Mesenchymal stem cell (in vitro differentiated cells and primary cell): Measurements from ENCODE around the gene FAM107A.
A peak's percentile ranks its signal among the peaks of the same experiment; 100 is the strongest.

ENCODE experiments used
- DNase-seq: peaks from one replicate; pipeline ENCODE4 v3.0.0-alpha.2; 2013
- H2AFZ ChIP-seq: one replicate; pipeline ENCODE4 v1.6.1; 2013; ENCODE audit warnings: low read depth, mild to moderate bottlenecking, control low read depth, inconsistent platforms, low read length, moderate library complexity
- H2AK5ac ChIP-seq: 2 replicates; pipeline ENCODE4 v1.6.1; 2013; ENCODE audit warnings: low read length, moderate library complexity, mild to moderate bottlenecking, inconsistent platforms; ENCODE audit not compliant: severe bottlenecking
- H2BK120ac ChIP-seq: one replicate; pipeline ENCODE4 v1.6.1; 2013; ENCODE audit warnings: low read depth, mild to moderate bottlenecking, inconsistent platforms, low read length, moderate library complexity
- H2BK12ac ChIP-seq, 2 experiments: one replicate each; pipeline ENCODE4 v1.6.1; 2013; ENCODE audit warnings: inconsistent platforms in 2 of 2, low read length in 2 of 2, mild to moderate bottlenecking in 2 of 2, moderate library complexity in 2 of 2, control low read depth in 1 of 2
- H2BK15ac ChIP-seq: one replicate; pipeline ENCODE4 v1.6.1; 2013; ENCODE audit warnings: mild to moderate bottlenecking, low read depth, inconsistent platforms; ENCODE audit not compliant: poor library complexity, severe bottlenecking
- H2BK5ac ChIP-seq: 2 replicates; pipeline ENCODE4 v1.6.1; 2013; ENCODE audit warnings: low read depth, mild to moderate bottlenecking, low read length, control low read depth, inconsistent platforms; ENCODE audit not compliant: poor library complexity, severe bottlenecking
- H3K14ac ChIP-seq, 2 experiments: one replicate each; pipeline ENCODE4 v1.6.1; 2013; ENCODE audit warnings: inconsistent platforms in 2 of 2, low read length in 2 of 2, control low read depth in 1 of 2, mild to moderate bottlenecking in 1 of 2, moderate library complexity in 1 of 2
- H3K18ac ChIP-seq, 2 experiments: one replicate each; pipeline ENCODE4 v1.6.1; 2013; ENCODE audit warnings: inconsistent platforms in 2 of 2, low read length in 2 of 2, control low read depth in 1 of 2, low read depth in 1 of 2, mild to moderate bottlenecking in 1 of 2
- H3K23ac ChIP-seq, 2 experiments: one replicate each; pipeline ENCODE4 v1.6.1; 2013; ENCODE audit warnings: inconsistent platforms in 2 of 2, low read length in 2 of 2, mild to moderate bottlenecking in 2 of 2, moderate library complexity in 2 of 2, control low read depth in 1 of 2
- H3K27ac ChIP-seq: 2 replicates; pipeline ENCODE4 v1.5.1; 2013; ENCODE audit warnings: mild to moderate bottlenecking, moderate library complexity, low read length, control low read depth, inconsistent platforms; ENCODE audit not compliant: poor library complexity, severe bottlenecking
- H3K27me3 ChIP-seq, 2 experiments: 2 replicates each; pipeline versions ENCODE4 v1.6.1 to v1.7.0; 2013; ENCODE audit warnings: low read length in 2 of 2, mild to moderate bottlenecking in 2 of 2, moderate library complexity in 2 of 2, control low read depth in 1 of 2, inconsistent platforms in 1 of 2; ENCODE audit not compliant: control insufficient read depth in 1 of 2, insufficient read depth in 1 of 2
- H3K36me3 ChIP-seq, 2 experiments: 2 replicates each; pipeline versions ENCODE4 v1.6.1 to v1.7.0; 2013; ENCODE audit warnings: low read length in 2 of 2, control low read depth in 1 of 2, inconsistent platforms in 1 of 2, low read depth in 1 of 2, mild to moderate bottlenecking in 1 of 2; ENCODE audit not compliant: insufficient read depth in 2 of 2, control insufficient read depth in 1 of 2
- H3K4ac ChIP-seq, 2 experiments: one replicate each; pipeline ENCODE4 v1.6.1; 2013; ENCODE audit warnings: inconsistent platforms in 2 of 2, low read length in 2 of 2, mild to moderate bottlenecking in 2 of 2, moderate library complexity in 2 of 2, control low read depth in 1 of 2, low read depth in 1 of 2
- H3K4me1 ChIP-seq: 2 replicates; pipeline ENCODE4 v1.6.1; 2013; ENCODE audit warnings: low read depth, low read length, control low read depth; ENCODE audit not compliant: control insufficient read depth, insufficient read depth
- H3K4me2 ChIP-seq: 2 replicates; pipeline ENCODE4 v1.6.1; 2013; ENCODE audit warnings: low read length, mild to moderate bottlenecking, inconsistent platforms; ENCODE audit not compliant: poor library complexity, severe bottlenecking
- H3K4me3 ChIP-seq, 2 experiments: 2 replicates each; pipeline versions ENCODE4 v1.5.1 to v1.7.0; 2013; ENCODE audit warnings: low read length in 2 of 2, mild to moderate bottlenecking in 2 of 2, control low read depth in 1 of 2, low read depth in 1 of 2; ENCODE audit not compliant: insufficient read depth in 1 of 2
- H3K79me1 ChIP-seq: replicated peaks from 2 replicates; pipeline ENCODE4 v1.6.1; 2013; ENCODE audit warnings: mild to moderate bottlenecking, control low read depth, low read length, inconsistent platforms; ENCODE audit not compliant: poor library complexity, severe bottlenecking
- H3K9ac ChIP-seq: 2 replicates; pipeline ENCODE4 v1.7.0; 2013; ENCODE audit warnings: mild to moderate bottlenecking, low read length, moderate library complexity
- H3K9me3 ChIP-seq: 2 replicates; pipeline ENCODE4 v1.7.0; 2013; ENCODE audit warnings: mild to moderate bottlenecking, low read length; ENCODE audit not compliant: control insufficient read depth
- H4K8ac ChIP-seq: one replicate; pipeline ENCODE4 v1.6.1; 2013; ENCODE audit warnings: inconsistent platforms, mild to moderate bottlenecking, low read length, moderate library complexity
- H4K91ac ChIP-seq: one replicate; pipeline ENCODE4 v1.6.1; 2013; ENCODE audit warnings: mild to moderate bottlenecking, low read length, inconsistent platforms
- WGBS: methylation state at CpG from one replicate; pipeline ENCODE4 v1.1.7; 2013; ENCODE audit warnings: mixed read lengths; 5-methylcytosine and 5-hydroxymethylcytosine counted together

Gene FAM107A

DNA sequence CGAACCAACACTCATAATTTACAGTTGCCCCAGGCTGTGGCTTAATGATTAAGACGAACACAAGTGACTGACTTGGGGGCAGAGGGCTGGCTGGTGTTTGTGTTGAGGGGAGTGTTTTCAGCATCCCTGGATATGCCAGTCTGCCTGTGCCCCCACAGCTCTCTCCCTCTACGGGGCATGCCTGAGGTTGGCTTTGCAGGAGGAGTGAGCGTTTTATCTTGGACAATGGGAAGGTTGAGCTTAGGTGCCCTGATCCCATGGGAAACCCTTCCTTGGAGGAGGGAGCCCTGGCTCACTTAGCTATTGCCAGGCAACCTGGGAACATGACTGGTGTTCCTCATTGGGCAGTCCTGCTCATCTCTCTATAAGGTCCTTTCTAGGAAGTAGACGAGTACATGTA lies 17.6 kb downstream of the FAM107A start:
- WGBS, result 94% methylated on average over 4 of the region's 5 CpGs

DNA sequence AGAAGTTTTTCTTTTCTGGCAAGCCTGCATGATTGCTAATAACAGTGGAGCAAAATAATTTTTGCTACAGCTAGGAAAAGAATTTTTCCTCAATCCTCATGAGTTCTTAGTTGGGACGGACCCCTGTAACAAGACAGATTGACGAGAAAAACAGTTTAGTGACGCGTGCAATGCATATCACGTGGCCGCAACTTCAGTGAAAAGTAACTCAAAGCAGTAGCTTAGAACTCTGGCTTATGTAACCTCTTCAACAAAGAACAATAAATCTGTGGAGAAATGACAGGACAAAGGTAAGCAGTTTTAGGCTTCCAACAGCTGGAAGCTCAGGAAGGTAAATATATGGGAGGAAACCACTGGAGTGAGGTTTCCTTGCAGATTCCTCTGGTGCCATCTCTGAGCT lies 19.7 kb downstream of the FAM107A start:
- Histone ChIP-seq H3K4me3 (no peak overlapping the region), H4K8ac (no peak overlapping the region), H2BK12ac (no peak overlapping the region), H2BK15ac (no peak overlapping the region), H2AFZ (no peak overlapping the region), H3K14ac (no peak overlapping the region), H2AK5ac (no peak overlapping the region), H3K79me1 (no peaks in the 10 kb centered on the region), H3K9me3 (no peaks in the 10 kb centered on the region), H3K36me3 (no peaks in the 10 kb centered on the region), H3K27ac (no peak overlapping the region), H3K4me1 (peaks cover 3% of the 10 kb centered on the region), H3K23ac (no peak overlapping the region), H3K9ac (peak overlapping the region; percentile 4), H3K4ac (no peak overlapping the region), H2BK5ac (no peak overlapping the region), H3K27me3 (peaks cover 0 to 10% of the 10 kb centered on the region in 2 experiments), H3K4me2 (no peak overlapping the region), H4K91ac (no peak overlapping the region), H3K18ac (no peak overlapping the region), H2BK120ac (no peak overlapping the region)
- DNase-seq, result no peak
- WGBS, result 95% methylated on average over 6 of the region's 6 CpGs

More for the DNA sequence above, 17.6 kb downstream of the FAM107A start:
- no peak overlapping the region for H3K4ac ChIP-seq
- no peak overlapping the region for H4K8ac ChIP-seq
- no peak overlapping the region for H3K4me2 ChIP-seq
- H3K4me3 ChIP-seq, result no peak overlapping the region
- peak overlapping the region; percentile 0 for H2AK5ac ChIP-seq
- H3K14ac ChIP-seq, result no peak overlapping the region
- no peak overlapping the region for H3K23ac ChIP-seq
- H3K27ac ChIP-seq, result no peak overlapping the region
- peaks cover 7% of the 10 kb centered on the region for H3K4me1 ChIP-seq
- H2BK12ac ChIP-seq, result peak overlapping the region in 1 of 2 experiments; percentile 64
- no peak overlapping the region for H3K9ac ChIP-seq
- no peak overlapping the region for H2BK5ac ChIP-seq
- H2AFZ ChIP-seq, result no peak overlapping the region
- no peak overlapping the region for H2BK120ac ChIP-seq
- H3K18ac ChIP-seq, result no peak overlapping the region
- H3K9me3 ChIP-seq, result no peaks in the 10 kb centered on the region
- H2BK15ac ChIP-seq, result no peak overlapping the region
- peaks cover 0 to 8% of the 10 kb centered on the region in 2 experiments for H3K27me3 ChIP-seq
- no peaks in the 10 kb centered on the region for H3K79me1 ChIP-seq
- no peak overlapping the region for H4K91ac ChIP-seq
- H3K36me3 ChIP-seq, result no peaks in the 10 kb centered on the region
- no peak for DNase-seq

GRCh38 chr3:58556761-58557221 lies 20.4 kb downstream of the FAM107A start:
- 60% methylated on average over 6 of the region's 6 CpGs for WGBS

GRCh38 chr3:58556001-58556400 lies 21.2 kb downstream of the FAM107A start:
- Histone ChIP-seq H3K79me1 (no peaks in the 10 kb centered on the region), H3K4me2 (no peak overlapping the region), H2BK12ac (no peak overlapping the region), H2AFZ (no peak overlapping the region), H2BK5ac (no peak overlapping the region), H3K4ac (no peak overlapping the region), H3K23ac (no peak overlapping the region), H3K27ac (no peak overlapping the region), H3K27me3 (peaks cover 0 to 10% of the 10 kb centered on the region in 2 experiments), H3K36me3 (no peaks in the 10 kb centered on the region), H3K9ac (no peak overlapping the region), H3K18ac (no peak overlapping the region), H4K91ac (no peak overlapping the region), H3K4me1 (peaks cover 1% of the 10 kb centered on the region), H3K14ac (no peak overlapping the region), H2AK5ac (no peak overlapping the region), H3K4me3 (no peak overlapping the region), H3K9me3 (peaks cover 6% of the 10 kb centered on the region), H2BK15ac (no peak overlapping the region), H4K8ac (no peak overlapping the region), H2BK120ac (no peak overlapping the region)
- WGBS, result 100% methylated on average over 3 of the region's 5 CpGs
- DNase-seq, result no peak

More at GRCh38 chr3:58556761-58557221, 20.4 kb downstream of the FAM107A start:
- no peak overlapping the region for H3K4me3 ChIP-seq
- no peaks in the 10 kb centered on the region for H3K79me1 ChIP-seq
- no peak overlapping the region for H4K91ac ChIP-seq
- H2AFZ ChIP-seq, result no peak overlapping the region
- H2AK5ac ChIP-seq, result no peak overlapping the region
- H3K27ac ChIP-seq, result no peak overlapping the region
- H3K4me2 ChIP-seq, result no peak overlapping the region
- H3K4ac ChIP-seq, result no peak overlapping the region
- H3K14ac ChIP-seq, result no peak overlapping the region
- peak overlapping the region; percentile 4 for H3K9ac ChIP-seq
- no peak overlapping the region for H3K23ac ChIP-seq
- H2BK5ac ChIP-seq, result no peak overlapping the region
- H3K18ac ChIP-seq, result no peak overlapping the region
- no peak overlapping the region for H2BK120ac ChIP-seq
- no peak overlapping the region for H2BK15ac ChIP-seq
- peaks cover 0 to 10% of the 10 kb centered on the region in 2 experiments for H3K27me3 ChIP-seq
- peaks cover 3% of the 10 kb centered on the region for H3K4me1 ChIP-seq
- no peaks in the 10 kb centered on the region for H3K36me3 ChIP-seq
- H2BK12ac ChIP-seq, result no peak overlapping the region
- no peak for DNase-seq
- peaks cover 6% of the 10 kb centered on the region for H3K9me3 ChIP-seq
- H4K8ac ChIP-seq, result no peak overlapping the region
